GM19463 (cell line): Measurements from ENCODE around the gene ZNF569.
"Not testable (repeated sequence)": the region's sequence is repeated elsewhere in the genome, so short reads cannot be mapped to it uniquely, and the experiment has no call there.

Experiments
- ATAC-seq: cut with Tn5 transposase; IDR thresholded peaks from one replicate; pipeline ENCODE4 v1.9.1; 2021; ENCODE audit warnings: mild to moderate bottlenecking, moderate library complexity; ENCODE audit not compliant: unreplicated experiment

Gene ZNF569

DNA sequence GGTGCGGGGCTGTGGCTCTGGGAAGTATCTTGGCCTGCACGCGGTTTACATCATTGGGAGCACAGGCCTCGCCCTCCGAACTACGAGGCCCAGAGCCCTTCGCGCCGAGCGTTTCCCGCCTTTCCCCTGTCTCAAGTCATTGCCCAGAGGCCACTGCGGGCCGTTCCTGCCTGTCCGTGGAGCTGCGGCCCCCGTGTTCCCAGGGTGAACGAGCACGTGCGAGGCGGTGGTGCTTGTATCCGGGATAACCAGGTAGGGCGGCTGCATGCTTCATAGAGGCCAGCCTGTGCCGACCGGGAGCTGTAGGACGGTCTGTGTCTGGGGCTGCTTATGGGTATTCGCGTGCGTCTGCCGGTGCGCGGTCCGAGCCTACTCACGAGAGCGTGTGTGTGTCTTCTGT lies 63.8 kb downstream of the ZNF569 start:
- ATAC-seq: no peak

DNA sequence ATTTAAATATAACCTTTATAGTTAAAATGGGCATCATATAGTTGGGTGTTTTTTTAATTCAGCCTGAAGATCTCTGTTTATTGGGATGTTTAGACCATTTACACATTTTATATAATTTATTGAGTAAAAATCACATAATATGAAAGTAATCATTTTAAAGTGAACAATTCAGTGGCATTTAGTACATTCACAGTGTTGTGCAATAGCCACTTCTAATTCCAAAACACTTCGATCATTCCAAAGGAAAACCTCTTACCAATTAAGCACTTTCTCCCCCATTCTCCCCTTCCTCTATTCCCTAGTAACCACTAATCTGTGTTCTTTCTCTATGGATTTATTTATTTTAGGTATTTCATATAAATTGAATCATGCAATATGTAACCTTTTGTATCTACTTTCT lies 66.2 kb downstream of the ZNF569 start:
- ATAC-seq: no peak

DNA sequence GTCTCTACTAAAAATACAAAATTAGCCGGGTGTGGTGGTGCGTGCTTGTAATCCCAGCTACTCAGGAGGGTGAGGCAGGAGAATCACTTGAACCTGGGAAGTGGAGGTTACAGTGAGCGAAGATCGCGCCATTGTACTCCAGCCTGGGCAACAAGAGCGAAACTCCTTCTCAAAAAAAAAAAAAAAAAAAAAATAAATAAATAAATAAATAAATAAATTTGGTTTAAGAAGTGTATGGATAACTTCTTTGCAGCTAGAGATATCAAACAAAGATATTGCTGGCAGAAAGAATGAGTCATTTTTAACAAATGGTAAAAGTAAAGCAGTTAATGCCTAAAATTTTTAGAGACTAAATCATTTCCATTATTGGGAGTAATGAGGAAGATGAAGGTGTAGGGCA lies 75.8 kb downstream of the ZNF569 start:
- not testable (repeated sequence) for ATAC-seq

DNA sequence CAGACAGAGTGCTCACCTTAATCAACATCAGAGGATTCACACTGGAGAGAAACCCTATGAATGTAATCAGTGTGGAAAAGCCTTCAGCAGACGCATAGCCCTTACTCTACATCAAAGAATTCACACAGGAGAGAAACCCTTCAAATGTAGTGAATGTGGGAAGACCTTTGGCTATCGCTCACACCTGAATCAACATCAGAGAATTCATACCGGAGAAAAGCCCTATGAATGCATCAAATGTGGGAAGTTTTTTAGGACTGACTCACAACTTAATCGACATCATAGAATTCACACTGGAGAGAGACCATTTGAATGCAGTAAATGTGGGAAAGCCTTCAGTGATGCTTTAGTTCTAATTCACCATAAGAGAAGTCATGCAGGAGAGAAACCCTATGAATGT lies 78.0 kb downstream of the ZNF569 start:
- ATAC-seq: no peak

DNA sequence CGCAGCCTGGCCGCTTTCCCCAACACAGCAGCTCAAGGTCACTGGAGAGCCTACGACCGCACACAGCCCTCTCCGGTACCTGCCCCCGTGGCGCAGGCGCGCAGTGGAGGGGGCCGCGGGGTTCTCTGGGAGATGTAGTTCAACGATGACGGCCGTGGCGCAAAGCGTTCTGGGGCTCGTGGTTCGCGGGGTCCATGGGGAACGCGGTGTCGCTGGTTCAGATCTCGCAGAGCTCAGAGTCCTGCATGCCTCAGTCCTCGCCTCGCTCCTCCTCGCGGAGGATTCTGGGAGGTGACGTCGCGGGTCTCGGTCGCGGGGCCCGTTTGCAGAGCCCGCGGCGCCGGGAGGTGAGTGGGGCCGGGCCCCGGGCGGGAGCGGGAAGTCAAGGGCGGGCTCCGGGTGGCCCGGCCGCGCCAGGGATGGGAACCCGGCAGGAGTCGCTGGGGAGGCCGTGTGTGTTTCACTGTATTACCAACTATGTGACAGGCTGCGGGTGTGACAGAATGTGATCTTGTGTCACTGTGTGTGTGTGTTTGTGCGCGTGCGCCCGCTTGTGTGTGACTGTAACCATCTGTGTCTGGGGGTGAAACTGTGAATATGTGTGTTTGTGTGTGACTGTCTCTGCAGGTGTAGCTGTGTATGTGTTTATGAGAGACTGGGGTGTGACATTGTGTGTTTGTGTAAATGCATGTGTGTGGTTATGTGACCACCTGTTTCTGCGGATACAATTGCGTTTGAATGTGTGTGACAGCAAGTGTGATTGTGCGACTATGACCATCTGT lies 96.2 kb downstream of the ZNF569 start, which contains the start of gene ZNF527:
Gene ZNF527, plus strand, starts transcription at position 220 of the 782 bp plus-strand sequence. CDS start 3,100 bp downstream, outside the sequence.
- ATAC-seq: peak; percentile 98

DNA sequence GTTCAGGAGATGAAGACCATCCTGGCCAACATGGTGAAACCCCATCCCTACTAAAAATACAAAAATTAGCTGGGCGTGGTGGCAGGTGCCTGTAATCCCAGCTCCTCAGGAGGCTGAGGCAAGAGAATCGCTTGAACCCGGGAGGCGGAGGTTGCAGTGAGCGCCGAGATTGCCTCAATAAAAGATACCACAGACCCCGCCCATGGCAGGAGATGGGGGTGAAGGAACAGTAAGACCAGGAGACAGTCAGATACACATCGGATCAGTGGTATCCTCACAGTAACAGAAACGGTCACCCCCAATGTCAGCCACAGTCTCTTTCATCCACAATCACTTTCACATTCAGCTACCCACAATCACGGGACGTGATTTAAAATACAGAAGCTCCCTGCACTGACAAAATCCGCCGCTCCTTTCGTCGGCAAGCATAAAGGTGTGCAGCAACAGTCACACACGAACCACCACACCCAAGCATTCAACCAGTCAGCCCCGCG lies 96.8 kb downstream of the ZNF569 start:
- ATAC-seq: peak; percentile 15

DNA sequence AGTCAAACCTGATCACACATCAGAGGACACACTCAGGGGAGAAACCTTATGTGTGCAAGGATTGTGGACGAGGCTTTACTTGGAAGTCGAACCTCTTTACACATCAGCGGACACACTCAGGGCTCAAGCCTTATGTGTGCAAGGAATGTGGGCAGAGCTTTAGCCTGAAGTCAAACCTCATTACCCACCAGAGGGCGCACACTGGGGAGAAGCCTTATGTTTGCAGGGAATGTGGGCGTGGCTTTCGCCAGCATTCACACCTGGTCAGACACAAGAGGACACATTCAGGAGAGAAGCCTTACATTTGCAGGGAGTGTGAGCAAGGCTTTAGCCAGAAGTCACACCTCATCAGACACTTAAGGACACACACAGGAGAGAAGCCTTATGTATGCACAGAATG lies 104.5 kb downstream of the ZNF569 start:
- no peak for ATAC-seq

DNA sequence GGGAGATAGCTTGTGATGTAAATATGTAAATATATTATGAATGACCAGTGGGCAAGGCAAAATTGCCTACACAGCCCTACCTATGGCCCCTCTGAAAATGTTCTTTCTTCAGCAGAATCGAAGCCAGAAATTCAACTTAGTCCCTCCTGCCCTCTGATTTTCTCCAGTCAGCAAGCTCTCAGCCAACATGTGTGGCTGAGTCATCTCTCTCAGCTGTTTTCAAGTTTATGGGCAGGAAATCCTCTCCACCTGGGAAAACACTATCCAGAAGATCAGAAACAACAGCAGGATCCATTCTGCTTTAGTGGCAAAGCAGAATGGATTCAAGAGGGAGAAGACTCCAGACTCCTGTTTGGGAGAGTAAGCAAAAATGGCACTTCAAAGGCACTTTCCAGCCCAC lies 105.2 kb downstream of the ZNF569 start:
- no peak for ATAC-seq
